GM12878 (cell line): ENCODE measurements around the gene FXYD7. TPM values are rescaled to one million over a fixed set of nuclear protein-coding genes. Genes with fewer than 3 reads are reported as not detected.
A peak's percentile ranks its signal among the peaks of the same experiment; 100 is the strongest.

Experiments
- ATAC-seq: fragments of 200-7000 bp; cut with Tn5 transposase; 3 replicates; pipeline ENCODE4 v1.9.1; 2020; ENCODE audit warnings: mild to moderate bottlenecking, moderate library complexity
- BruUV-seq: library from RNA; stranded (reverse); fragments of 400-500 nt; replicated peaks from 2 replicates; lab custom pipeline; 2021; lab: Mats Ljungman, UMichigan
- CTCF ChIA-PET: fragments of 300-600 bp; sonication (Branson Sonifier 250); formaldehyde crosslinking; extraction: SDS; loops from one replicate; lab custom pipeline; 2021; ENCODE audit warnings: inconsistent platforms; lab: Yijun Ruan, JAX
- POLR2A ChIA-PET: fragments of 350-600 bp; formaldehyde crosslinking; extraction: SDS; loops from one replicate; lab custom pipeline; 2021; ENCODE audit warnings: inconsistent platforms; lab: Charles Lee
- RAD21 ChIA-PET: fragments of 300-600 bp; sonication (Branson Sonifier 250); formaldehyde crosslinking; loops from one replicate; lab custom pipeline; 2023; ENCODE audit warnings: antibody characterized with exemption; ENCODE audit not compliant: unreplicated experiment; lab: Charles Lee
- SMC1A ChIA-PET: fragments of 300-600 bp; sonication (Branson Sonifier 250); formaldehyde crosslinking; loops from one replicate; lab custom pipeline; 2023; ENCODE audit not compliant: unreplicated experiment, uncharacterized antibody; lab: Charles Lee
- DNase-seq: peaks from one replicate; pipeline ENCODE4 v3.0.0-alpha.2; 2011; ENCODE audit warnings: low read depth, low spot score
- FAIRE-seq: peaks from 3 replicates; lab custom pipeline; 2011; peaks lifted over from hg19 to GRCh38; lab: Jason Lieb, UNC
- H2AFZ ChIP-seq: 2 replicates; pipeline ENCODE4 v1.6.0; 2011; ENCODE audit warnings: low read depth, low read length, control low read depth; ENCODE audit not compliant: control insufficient read depth
- H3K27ac ChIP-seq: 2 replicates; pipeline ENCODE4 v1.5.1; 2011; ENCODE audit warnings: control low read depth; ENCODE audit not compliant: control insufficient read depth, insufficient read depth
- H3K27me3 ChIP-seq, 2 experiments: replicated peaks in 1 of 2; 2 replicates each; pipeline versions ENCODE4 v1.6.0 to v1.6.1; 2011; ENCODE audit warnings: low read length in 1 of 2; ENCODE audit not compliant: control insufficient read depth in 2 of 2, insufficient read depth in 2 of 2
- H3K36me3 ChIP-seq, 2 experiments: 2 replicates each; pipeline ENCODE4 v1.5.1; 2011; ENCODE audit warnings: low read length in 1 of 2; ENCODE audit not compliant: control insufficient read depth in 2 of 2, insufficient read depth in 2 of 2
- H3K4me1 ChIP-seq: 2 replicates; pipeline ENCODE4 v1.6.1; 2011; ENCODE audit warnings: mild to moderate bottlenecking, low read length, moderate library complexity, mixed read lengths; ENCODE audit not compliant: control insufficient read depth, insufficient read depth
- H3K4me2 ChIP-seq: 2 replicates; pipeline ENCODE4 v1.6.0; 2011; ENCODE audit warnings: control low read depth; ENCODE audit not compliant: control insufficient read depth, insufficient read depth
- H3K4me3 ChIP-seq: fragments of 200-600 bp; sonication (generic); 2 replicates; pipeline ENCODE4 v1.5.1; 2016
- H3K79me2 ChIP-seq: 2 replicates; pipeline ENCODE4 v1.6.0; 2011; ENCODE audit warnings: low read length; ENCODE audit not compliant: control insufficient read depth, insufficient read depth
- H3K9ac ChIP-seq: 2 replicates; pipeline ENCODE4 v1.8.0; 2011; ENCODE audit warnings: low read length, control low read depth, mixed read lengths; ENCODE audit not compliant: control insufficient read depth, insufficient read depth
- H3K9me3 ChIP-seq: replicated peaks from 3 replicates; pipeline ENCODE4 v1.5.1; 2011; ENCODE audit warnings: mild to moderate bottlenecking, low read length; ENCODE audit not compliant: control insufficient read depth, insufficient read depth
- H4K20me1 ChIP-seq: 2 replicates; pipeline ENCODE4 v1.6.0; 2011; ENCODE audit not compliant: control insufficient read depth, insufficient read depth
- BCL3 ChIP-seq: IDR thresholded peaks from 2 replicates; pipeline ENCODE4 v1.6.1; 2011; ENCODE audit warnings: borderline replicate concordance, low read depth, mild to moderate bottlenecking, moderate library complexity, low read length; ENCODE audit not compliant: insufficient read depth, poor library complexity, severe bottlenecking
- BMI1 ChIP-seq: fragments of 450-650 bp; IDR thresholded peaks from 2 replicates; pipeline ENCODE4 v1.6.1; 2016; ENCODE audit warnings: mild to moderate bottlenecking, moderate library complexity, borderline replicate concordance
- DPF2 ChIP-seq: fragments of 450-650 bp; IDR thresholded peaks from 2 replicates; pipeline ENCODE4 v1.6.1; 2017; ENCODE audit warnings: mild to moderate bottlenecking
- EP300 ChIP-seq, 2 experiments: fragments of 150-350 bp in 1 of 2; IDR thresholded peaks; 2 replicates each; pipeline ENCODE4 v1.6.1; 2011 to 2012; ENCODE audit warnings: low read depth in 2 of 2, low read length in 2 of 2, borderline replicate concordance in 1 of 2, improper control_type of control experiment in 1 of 2, inconsistent platforms in 1 of 2; ENCODE audit not compliant: control insufficient read depth in 1 of 2
- HDGF ChIP-seq: fragments of 450-650 bp; IDR thresholded peaks from 2 replicates; pipeline ENCODE4 v1.6.1; 2016; ENCODE audit warnings: antibody characterized with exemption
- IKZF1 ChIP-seq: fragments of 450-650 bp; conservative IDR thresholded peaks from 2 replicates; pipeline ENCODE4 v1.6.1; 2017; ENCODE audit warnings: antibody characterized with exemption, mild to moderate bottlenecking
- IKZF2 ChIP-seq, 2 experiments: fragments of 450-650 bp; IDR thresholded peaks; 2 replicates each; pipeline ENCODE4 v1.6.1; 2017; ENCODE audit warnings: mild to moderate bottlenecking in 2 of 2, moderate library complexity in 2 of 2
- KLF5 ChIP-seq: fragments of 450-650 bp; IDR thresholded peaks from 2 replicates; pipeline ENCODE4 v1.6.1; 2014; ENCODE audit warnings: mild to moderate bottlenecking; ENCODE audit not compliant: partially characterized antibody
- LARP7 ChIP-seq: fragments of 450-650 bp; IDR thresholded peaks from 2 replicates; pipeline ENCODE4 v1.6.1; 2017; ENCODE audit warnings: mild to moderate bottlenecking
- MEF2A ChIP-seq: IDR thresholded peaks from 2 replicates; pipeline ENCODE4 v1.6.1; 2011; ENCODE audit warnings: low read depth, mild to moderate bottlenecking, low read length, moderate library complexity; ENCODE audit not compliant: insufficient read depth
- MLLT1 ChIP-seq: fragments of 450-650 bp; IDR thresholded peaks from 2 replicates; pipeline ENCODE4 v1.6.1; 2016; ENCODE audit warnings: mild to moderate bottlenecking
- MTA2 ChIP-seq: fragments of 450-650 bp; IDR thresholded peaks from 2 replicates; pipeline ENCODE4 v1.6.1; 2016; ENCODE audit warnings: low read depth, mild to moderate bottlenecking, moderate library complexity
- RBBP5 ChIP-seq: fragments of 200-600 bp; sonication (generic); conservative IDR thresholded peaks from 2 replicates; pipeline ENCODE4 v1.6.1; 2016
- RELB ChIP-seq: fragments of 450-650 bp; IDR thresholded peaks from 2 replicates; pipeline ENCODE4 v1.6.1; 2017; ENCODE audit warnings: low read depth, mild to moderate bottlenecking, moderate library complexity
- SIX5 ChIP-seq: IDR thresholded peaks from 2 replicates; pipeline ENCODE4 v1.6.1; 2011; ENCODE audit warnings: mild to moderate bottlenecking, low read depth, low read length, moderate library complexity; ENCODE audit not compliant: severe bottlenecking
- SMARCA5 ChIP-seq: fragments of 450-650 bp; IDR thresholded peaks from 2 replicates; pipeline ENCODE4 v1.6.1; 2017; ENCODE audit warnings: mild to moderate bottlenecking
- SPI1 ChIP-seq: IDR thresholded peaks from 2 replicates; pipeline ENCODE4 v1.6.1; 2011; ENCODE audit warnings: low read depth, mild to moderate bottlenecking, low read length, moderate library complexity, borderline replicate concordance; ENCODE audit not compliant: insufficient read depth
- TARDBP ChIP-seq: IDR thresholded peaks from 2 replicates; pipeline ENCODE4 v1.6.1; 2016; ENCODE audit warnings: borderline replicate concordance
- ZNF24 ChIP-seq: fragments of 450-650 bp; IDR thresholded peaks from 2 replicates; pipeline ENCODE4 v1.6.1; 2017; ENCODE audit warnings: antibody characterized with exemption, mild to moderate bottlenecking
- WGBS: methylation state at CpG from one replicate; pipeline ENCODE4 v1.1.6; 2016; ENCODE audit warnings: low lambda C conversion rate; ENCODE audit not compliant: insufficient replicate concordance, insufficient coverage; ENCODE audit errors: missing lambda C conversion rate; 5-methylcytosine and 5-hydroxymethylcytosine counted together
- in situ Hi-C: fragments of 300-500 bp; cut with MboI; formaldehyde crosslinking; loops from 9 replicates; pipeline ENCODE4 v1.14.3; 2018; ENCODE audit warnings: mixed read lengths
- intact Hi-C: fragments of 100-400 bp; cut with micrococcal nuclease; formaldehyde crosslinking; loops from one replicate; pipeline ENCODE4 v1.14.2; 2022; ENCODE audit not compliant: unreplicated experiment
- polyA plus RNA-seq, 11 experiments: library from polyadenylated mRNA; depleted of rRNA in 4 of 11; unstranded in 6 of 11; stranded (reverse) in 5 of 11; fragments of >200 nt; fragmentation: Nextera tagmentation in 4 of 11; fragmentation: Illumina TruSeq in 1 of 11; extraction: Ambion mirVana in 4 of 11; extraction: Trizol in 1 of 11; gene quantifications; 1 replicate in 1 of 11; 2 replicates in 10 of 11; pipeline versions ENCODE4 v1.2.1 to v1.2.3, GENCODE V29; 2011 to 2016; ENCODE audit warnings: inconsistent platforms in 2 of 11, missing spikeins in 2 of 11, low read depth in 1 of 11
- total RNA-seq, 4 experiments: library from RNA; depleted of rRNA in 3 of 4; stranded (reverse); fragments of >200 nt in 3 of 4; fragmentation: Illumina TruSeq in 1 of 4; extraction: Trizol in 1 of 4; gene quantifications; 2 replicates each; pipeline versions ENCODE4 v1.2.1 to v1.2.3, GENCODE V29; 2013 to 2021

FXYD7 gene
- total and polyA plus RNA-seq, 10 of the 15 experiments (the other 5 are each of a cell fraction or from before 2014, with no cell fraction given): 0.07 to 0.28 (median 0.12) TPM; not detected in 7

- in situ Hi-C loops: no loop called here
- no peak for TF ChIP-seq RBBP5
- TF ChIP-seq TARDBP: no peak
- TF ChIP-seq MEF2A: no peak
- peak; percentile 59; the same call in 1 of the 2 replicates for TF ChIP-seq IKZF1
- peak; percentile 95 for TF ChIP-seq MTA2
- TF ChIP-seq DPF2: 0 out of 2 replicates have a peak, but pooled peaks have one; percentile 14
- TF ChIP-seq SMARCA5: no peak
- no peak for TF ChIP-seq BCL3
- no peak for TF ChIP-seq HDGF
- TF ChIP-seq EP300 (IDR thresholded peaks at IDR 0.05; ENCODE audit: borderline replicate concordance in 1 of 2, control insufficient read depth in 1 of 2, low read depth in 2 of 2, low read length in 2 of 2): peak in 1 of 2 experiments; percentile 28; a peak in 1 of 4 replicates
- peak; percentile 76; the same call in 1 of the 2 replicates for TF ChIP-seq ZNF24
- no peak for TF ChIP-seq SIX5
- TF ChIP-seq LARP7: no peak
- TF ChIP-seq MLLT1: peak; percentile 72
- peak; percentile 29; the same call in 1 of the 2 replicates for TF ChIP-seq BMI1
- TF ChIP-seq SPI1: no peak
- no peak for TF ChIP-seq KLF5
- TF ChIP-seq RELB: peak; percentile 67; the same call in 1 of the 2 replicates
- peak; percentile 70 to 80; a peak in 3 of 4 replicates for TF ChIP-seq IKZF2 (IDR thresholded peaks at IDR 0.05)
Observed at GRCh38 chr19:35160629-35161433, 17.8 kb downstream of the FXYD7 start.

More at GRCh38 chr19:35160629-35161433, 17.8 kb downstream of the FXYD7 start:
- Histone ChIP-seq H3K36me3 (peaks cover 18 to 51% of the 10 kb centered on the region in 2 experiments), H3K4me2 (no peak overlapping the region), H2AFZ (no peak overlapping the region), H4K20me1 (no peaks in the 10 kb centered on the region), H3K9me3 (peaks cover 30% of the 10 kb centered on the region), H3K4me1 (peaks cover 6% of the 10 kb centered on the region; the same call in 1 of the 2 replicates), H3K27ac (no peak overlapping the region), H3K4me3 (no peak overlapping the region), H3K79me2 (peaks cover 6% of the 10 kb centered on the region), H3K9ac (no peak overlapping the region), H3K27me3 (no peaks in the 10 kb centered on the region)
- ChIA-PET CTCF (interaction anchor here (1.5 to 3.7 kb wide), 3 partner anchors 9 to 45 kb away, joined by 3 to 19 read pairs (median 7); no protein-coding TSS in a partner anchor), POLR2A (interaction anchor here (1.0 to 1.6 kb wide), 2 partner anchors 45 to 361 kb away, joined by 3 to 6 read pairs; no protein-coding TSS in a partner anchor), RAD21 (interaction anchor here (0.7 to 1.3 kb wide), 2 partner anchors 19 to 44 kb away, joined by 3 to 4 read pairs; no protein-coding TSS in a partner anchor), SMC1A (interaction anchor here (0.6 to 1.7 kb wide), 5 partner anchors 19 to 54 kb away, joined by 3 to 6 read pairs (median 3); no protein-coding TSS in a partner anchor)
- ATAC-seq (peak; percentile 59), FAIRE-seq (no peak), DNase-seq (peak; percentile 50)
- BruUV-seq: no TSS peak
- intact Hi-C loops: no loop called here
- WGBS: 64% methylated on average over 9 of the region's 9 CpGs
